Activated B cell treated with CpG ODN at 0.5 μM for 24 hours (primary cell): ENCODE results near the gene FAM120C. TPM values are rescaled to one million over a fixed set of nuclear protein-coding genes. Genes with fewer than 3 reads are reported as not detected.

Source experiments
- ATAC-seq: fragments of 200-7000 bp; cut with Tn5 transposase; one replicate; pipeline ENCODE4 v1.10.0; 2021; ENCODE audit warnings: low read depth, mild to moderate bottlenecking, moderate library complexity
- CTCF ChIA-PET: fragments of 350-600 bp; sonication (Branson Sonifier 250); formaldehyde crosslinking; loops from one replicate; lab custom pipeline; 2021; ENCODE audit warnings: antibody characterized with exemption; lab: Charles Lee
- POLR2A ChIA-PET: fragments of 350-600 bp; sonication (Branson Sonifier 250); formaldehyde crosslinking; loops from one replicate; lab custom pipeline; 2021; ENCODE audit warnings: antibody characterized with exemption; lab: Charles Lee
- DNase-seq: peaks from one replicate; pipeline ENCODE4 v3.0.0; 2022
- H3K27ac Mint-ChIP-seq: one replicate; pipeline ENCODE4 v1.8.0; 2020; ENCODE audit warnings: mixed read lengths
- H3K27me3 Mint-ChIP-seq: one replicate; pipeline ENCODE4 v1.8.0; 2021; ENCODE audit warnings: mixed read lengths
- H3K36me3 Mint-ChIP-seq: one replicate; pipeline ENCODE4 v1.8.0; 2021; ENCODE audit warnings: low read depth, mixed read lengths
- H3K4me1 Mint-ChIP-seq: one replicate; pipeline ENCODE4 v1.8.0; 2021; ENCODE audit warnings: mixed read lengths
- H3K4me3 Mint-ChIP-seq: one replicate; pipeline ENCODE4 v1.8.0; 2020; ENCODE audit warnings: mild to moderate bottlenecking, mixed read lengths
- H3K9me3 Mint-ChIP-seq: one replicate; pipeline ENCODE4 v1.8.0; 2020; ENCODE audit warnings: mixed read lengths
- intact Hi-C: fragments of 100-400 bp; cut with micrococcal nuclease; formaldehyde crosslinking; loops from one replicate; pipeline ENCODE4 v1.15.1; 2024
- total RNA-seq: library from RNA; stranded (reverse); gene quantifications from 2 replicates; pipeline ENCODE4 v1.2.3, GENCODE V29; 2022
- TF ChIP-seq, protein P1 (sequence below): fragments of 200-600 bp; IDR thresholded peaks from one replicate; pipeline ENCODE4 v1.8.0; 2022; ENCODE audit warnings: antibody characterized with exemption, mild to moderate bottlenecking

The FAM120C gene
- total RNA-seq, 1 donor from 2014 or later, result 20.2 TPM

DNA sequence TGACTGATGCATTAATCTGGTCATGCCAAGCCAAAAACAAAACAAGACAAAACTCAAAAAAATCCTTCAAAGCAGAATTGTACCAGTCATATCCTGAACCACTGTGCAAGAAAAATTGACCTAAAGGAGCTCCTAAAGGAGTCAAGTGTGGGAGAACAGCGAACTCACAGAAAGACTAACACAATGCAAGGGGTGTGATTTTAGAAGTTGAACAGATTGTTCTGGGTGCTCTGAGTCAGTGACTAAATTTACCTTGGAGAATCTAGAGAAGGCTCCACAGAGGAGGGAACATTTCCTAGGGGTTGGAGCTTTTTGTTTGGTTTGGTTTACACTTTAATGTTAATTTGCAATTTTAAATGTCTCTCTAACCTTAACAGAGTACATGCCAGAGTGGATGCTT lies 89.9 kb downstream of the FAM120C start:
- ChIA-PET CTCF (no interaction called here), POLR2A (no interaction called here)
- Mint-ChIP-seq H3K4me1 (no peaks in the 10 kb centered on the region), H3K4me3 (no peak overlapping the region), H3K27ac (no peak overlapping the region), H3K36me3 (peaks cover 11% of the 10 kb centered on the region), H3K9me3 (no peaks in the 10 kb centered on the region), H3K27me3 (no peaks in the 10 kb centered on the region)
- no peak for ATAC-seq
- intact Hi-C loops, result no loop called here
- TF ChIP-seq, protein P1, sequence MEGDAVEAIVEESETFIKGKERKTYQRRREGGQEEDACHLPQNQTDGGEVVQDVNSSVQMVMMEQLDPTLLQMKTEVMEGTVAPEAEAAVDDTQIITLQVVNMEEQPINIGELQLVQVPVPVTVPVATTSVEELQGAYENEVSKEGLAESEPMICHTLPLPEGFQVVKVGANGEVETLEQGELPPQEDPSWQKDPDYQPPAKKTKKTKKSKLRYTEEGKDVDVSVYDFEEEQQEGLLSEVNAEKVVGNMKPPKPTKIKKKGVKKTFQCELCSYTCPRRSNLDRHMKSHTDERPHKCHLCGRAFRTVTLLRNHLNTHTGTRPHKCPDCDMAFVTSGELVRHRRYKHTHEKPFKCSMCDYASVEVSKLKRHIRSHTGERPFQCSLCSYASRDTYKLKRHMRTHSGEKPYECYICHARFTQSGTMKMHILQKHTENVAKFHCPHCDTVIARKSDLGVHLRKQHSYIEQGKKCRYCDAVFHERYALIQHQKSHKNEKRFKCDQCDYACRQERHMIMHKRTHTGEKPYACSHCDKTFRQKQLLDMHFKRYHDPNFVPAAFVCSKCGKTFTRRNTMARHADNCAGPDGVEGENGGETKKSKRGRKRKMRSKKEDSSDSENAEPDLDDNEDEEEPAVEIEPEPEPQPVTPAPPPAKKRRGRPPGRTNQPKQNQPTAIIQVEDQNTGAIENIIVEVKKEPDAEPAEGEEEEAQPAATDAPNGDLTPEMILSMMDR, result no peak
- no peak for DNase-seq

DNA sequence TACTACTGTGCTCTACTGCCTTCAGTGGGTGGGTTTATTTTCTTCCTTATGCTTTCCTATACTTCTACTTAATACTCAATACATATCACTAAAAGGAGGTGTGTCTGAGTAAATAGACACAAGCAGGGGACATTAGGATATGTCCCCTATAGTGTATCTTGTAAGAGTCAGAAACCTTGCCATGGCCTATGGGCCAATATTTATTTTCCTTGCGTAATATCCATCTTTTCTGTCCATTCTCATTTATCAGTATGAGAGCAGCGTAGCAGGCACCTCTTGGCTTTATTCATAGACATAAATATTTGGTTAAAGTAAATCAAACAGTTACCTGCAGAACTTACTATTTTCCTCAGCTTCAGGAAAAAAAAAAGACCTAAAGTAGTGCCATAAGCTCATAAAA lies 92.2 kb downstream of the FAM120C start:
- H3K9me3 Mint-ChIP-seq, result no peaks in the 10 kb centered on the region
- POLR2A ChIA-PET, result no interaction called here
- H3K27ac Mint-ChIP-seq, result no peak overlapping the region
- DNase-seq, result no peak
- H3K36me3 Mint-ChIP-seq, result peaks cover 18% of the 10 kb centered on the region
- intact Hi-C loops, result no loop called here
- CTCF ChIA-PET, result no interaction called here
- no peak for ATAC-seq
- H3K4me1 Mint-ChIP-seq, result no peaks in the 10 kb centered on the region
- H3K27me3 Mint-ChIP-seq, result no peaks in the 10 kb centered on the region
- TF ChIP-seq, protein P1, result no peak
- H3K4me3 Mint-ChIP-seq, result no peak overlapping the region

DNA sequence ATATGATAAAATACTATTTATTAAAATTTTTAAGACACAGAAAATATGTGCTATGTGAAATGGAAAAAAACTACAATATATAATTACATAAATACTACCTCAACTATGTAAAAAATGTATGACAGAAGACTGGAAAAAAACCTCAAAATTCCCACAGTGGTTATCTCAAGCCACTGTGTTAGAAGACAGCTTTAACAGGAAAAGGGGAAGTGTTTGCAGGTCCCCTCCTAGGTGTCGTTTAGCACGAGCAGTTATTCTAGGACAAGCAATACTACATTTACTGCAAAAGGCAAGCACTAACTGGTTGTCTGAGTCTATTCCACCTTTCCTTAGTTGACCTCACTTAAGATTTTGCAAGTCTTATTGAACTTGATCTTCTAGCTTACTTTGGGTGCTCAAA lies 93.9 kb downstream of the FAM120C start:
- DNase-seq (no peak), ATAC-seq (no peak)
- CTCF ChIA-PET, result no interaction called here
- Mint-ChIP-seq H3K4me1 (no peaks in the 10 kb centered on the region), H3K36me3 (peaks cover 31% of the 10 kb centered on the region), H3K9me3 (no peaks in the 10 kb centered on the region), H3K27me3 (no peaks in the 10 kb centered on the region), H3K27ac (no peak overlapping the region), H3K4me3 (no peak overlapping the region)
- TF ChIP-seq, protein P1, result no peak
- POLR2A ChIA-PET, result no interaction called here
- intact Hi-C loops, result no loop called here

DNA sequence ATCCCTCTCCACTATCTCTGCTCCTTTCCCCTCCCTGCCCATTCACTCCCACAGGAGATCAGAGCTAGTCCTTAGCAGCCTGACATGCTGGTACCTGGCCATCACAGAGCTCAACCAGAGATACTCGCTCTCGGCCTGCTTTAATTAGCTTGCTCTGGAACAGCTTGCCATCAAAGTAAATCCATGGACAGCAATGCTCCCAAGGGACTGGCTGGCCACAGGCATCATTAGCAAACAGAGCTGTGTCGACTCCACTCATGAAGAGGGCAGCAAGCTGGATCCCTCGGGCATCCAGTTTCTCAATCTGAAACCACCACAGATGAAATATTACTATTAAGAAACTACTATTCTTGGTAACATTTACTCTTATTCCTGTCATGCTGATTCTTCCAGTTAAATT lies 95.4 kb downstream of the FAM120C start:
- no peak overlapping the region for H3K27ac Mint-ChIP-seq
- H3K36me3 Mint-ChIP-seq, result peaks cover 31% of the 10 kb centered on the region
- no peak overlapping the region for H3K4me3 Mint-ChIP-seq
- no peaks in the 10 kb centered on the region for H3K9me3 Mint-ChIP-seq
- no peak for DNase-seq
- CTCF ChIA-PET, result no interaction called here
- ATAC-seq, result no peak
- no peaks in the 10 kb centered on the region for H3K27me3 Mint-ChIP-seq
- intact Hi-C loops, result no loop called here
- TF ChIP-seq, protein P1, result no peak
- POLR2A ChIA-PET, result no interaction called here
- H3K4me1 Mint-ChIP-seq, result no peaks in the 10 kb centered on the region

DNA sequence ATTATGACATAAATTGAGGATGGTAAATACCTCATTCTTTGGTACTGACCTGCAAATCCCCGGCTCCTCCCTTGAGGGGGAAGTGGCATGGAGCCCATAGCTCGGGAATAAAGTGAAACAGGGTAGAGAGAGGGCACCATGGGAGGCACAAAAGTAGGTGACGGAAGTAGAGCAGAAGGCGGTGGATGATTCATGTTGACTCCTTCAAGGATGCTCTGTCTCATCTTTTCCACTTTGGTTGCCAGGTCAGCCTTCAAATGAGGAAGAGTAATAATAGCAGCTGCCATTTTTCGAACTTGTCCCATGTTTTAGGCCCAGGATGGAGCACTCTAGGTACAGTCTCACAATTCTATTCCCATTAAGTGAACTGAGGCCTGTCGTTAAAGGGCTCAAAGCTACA lies 97.4 kb downstream of the FAM120C start:
- ATAC-seq (no peak), DNase-seq (no peak)
- TF ChIP-seq, protein P1, result no peak
- Mint-ChIP-seq H3K4me3 (no peak overlapping the region), H3K9me3 (no peaks in the 10 kb centered on the region), H3K4me1 (no peaks in the 10 kb centered on the region), H3K27ac (no peak overlapping the region), H3K27me3 (no peaks in the 10 kb centered on the region), H3K36me3 (peaks cover 25% of the 10 kb centered on the region)
- ChIA-PET CTCF (no interaction called here), POLR2A (no interaction called here)
- intact Hi-C loops, result no loop called here
